Neural cell (in vitro differentiated cells): ENCODE data around the gene FGGY. TPM values are rescaled to one million over a fixed set of nuclear protein-coding genes. Genes with fewer than 3 reads are reported as not detected.

ENCODE experiments used
- H2AFZ ChIP-seq: fragments of 200-600, 300-800 bp; sonication (generic), shearing (Covaris generic); 2 replicates; pipeline ENCODE4 v1.6.0; 2014; ENCODE audit warnings: low read depth, mild to moderate bottlenecking, antibody characterized with exemption, low read length, moderate library complexity
- H3F3A ChIP-seq: fragments of 200-600 bp; shearing (Covaris generic); 2 replicates; pipeline ENCODE4 v1.6.1; 2016; ENCODE audit warnings: mild to moderate bottlenecking, moderate library complexity, mixed read lengths, antibody characterized with exemption, low read length; ENCODE audit not compliant: insufficient read depth, poor library complexity, severe bottlenecking
- H3K27ac ChIP-seq: fragments of 200-600, 300-800 bp; sonication (generic), shearing (Covaris generic); 2 replicates; pipeline ENCODE4 v1.5.1; 2014; ENCODE audit warnings: mild to moderate bottlenecking, low read length, moderate library complexity
- H3K27me3 ChIP-seq: fragments of 300-800, 200-600 bp; sonication (generic), shearing (Covaris generic); 2 replicates; pipeline ENCODE4 v1.6.0; 2014; ENCODE audit warnings: mild to moderate bottlenecking, low read depth, low read length, moderate library complexity; ENCODE audit not compliant: insufficient read depth
- H3K36me3 ChIP-seq: fragments of 300-800, 200-600 bp; sonication (generic), shearing (Covaris generic); 2 replicates; pipeline ENCODE4 v1.5.1; 2014; ENCODE audit warnings: mild to moderate bottlenecking, antibody characterized with exemption, low read length, moderate library complexity; ENCODE audit not compliant: insufficient read depth
- H3K4me2 ChIP-seq: fragments of 300-800, 200-600 bp; sonication (generic), shearing (Covaris generic); 2 replicates; pipeline ENCODE4 v1.6.0; 2014; ENCODE audit warnings: mild to moderate bottlenecking, low read length
- H3K4me3 ChIP-seq: fragments of 300-800, 200-600 bp; sonication (generic), shearing (Covaris generic); 2 replicates; pipeline ENCODE4 v1.5.1; 2014; ENCODE audit warnings: mild to moderate bottlenecking, low read length, moderate library complexity
- H3K79me2 ChIP-seq: fragments of 200-600 bp; shearing (Covaris generic); replicated peaks from 2 replicates; pipeline ENCODE4 v1.6.0; 2014; ENCODE audit warnings: mild to moderate bottlenecking, low read length, moderate library complexity; ENCODE audit not compliant: insufficient read depth
- H3K9ac ChIP-seq: fragments of 300-800, 200-600 bp; sonication (generic), shearing (Covaris generic); 2 replicates; pipeline ENCODE4 v1.6.1; 2016; ENCODE audit warnings: mild to moderate bottlenecking, low read length, mixed read lengths
- H3K9me2 ChIP-seq: fragments of 200-600 bp; shearing (Covaris generic); 2 replicates; pipeline ENCODE4 v1.6.1; 2016; ENCODE audit warnings: mild to moderate bottlenecking, low read length, mixed read lengths; ENCODE audit not compliant: insufficient read depth
- H3K9me3 ChIP-seq: fragments of 200-600, 300-800 bp; sonication (generic), shearing (Covaris generic); 2 replicates; pipeline ENCODE4 v1.6.1; 2016; ENCODE audit warnings: mild to moderate bottlenecking, mixed run types, low read length, moderate library complexity, mixed read lengths
- H4K20me1 ChIP-seq: fragments of 200-600 bp; shearing (Covaris generic); 2 replicates; pipeline ENCODE4 v1.6.1; 2016; ENCODE audit warnings: mild to moderate bottlenecking, mixed run types; ENCODE audit not compliant: insufficient read depth
- CTCF ChIP-seq: fragments of 450-650 bp; IDR thresholded peaks from 2 replicates; pipeline ENCODE4 v1.5.1; 2014; ENCODE audit warnings: antibody characterized with exemption, mild to moderate bottlenecking, moderate library complexity; ENCODE audit not compliant: poor library complexity, severe bottlenecking
- EP300 ChIP-seq: fragments of 450-650 bp; conservative IDR thresholded peaks from 2 replicates; pipeline ENCODE4 v1.6.1; 2014; ENCODE audit warnings: antibody characterized with exemption, mild to moderate bottlenecking, moderate library complexity; ENCODE audit not compliant: poor library complexity, severe bottlenecking
- EZH2 ChIP-seq: fragments of 200-600, 300-800 bp; shearing (Covaris generic), sonication (generic); IDR thresholded peaks from 2 replicates; pipeline ENCODE4 v1.6.1; 2014; ENCODE audit warnings: antibody characterized with exemption, low read length, borderline replicate concordance, mild to moderate bottlenecking; ENCODE audit not compliant: insufficient read depth, poor library complexity, severe bottlenecking
- MXI1 ChIP-seq: fragments of 450-650 bp; conservative IDR thresholded peaks from 2 replicates; pipeline ENCODE4 v1.6.1; 2014; ENCODE audit warnings: antibody characterized with exemption, mild to moderate bottlenecking; ENCODE audit not compliant: poor library complexity, severe bottlenecking
- POLR2AphosphoS5 ChIP-seq: IDR thresholded peaks from 2 replicates; pipeline ENCODE4 v1.6.1; 2012
- RAD21 ChIP-seq: fragments of 450-650 bp; conservative IDR thresholded peaks from 2 replicates; pipeline ENCODE4 v1.6.1; 2014; ENCODE audit warnings: antibody characterized with exemption, mild to moderate bottlenecking, moderate library complexity
- REST ChIP-seq: IDR thresholded peaks from 2 replicates; pipeline ENCODE4 v1.6.1; 2012; ENCODE audit warnings: borderline replicate concordance
- SMC3 ChIP-seq: fragments of 450-650 bp; conservative IDR thresholded peaks from 2 replicates; pipeline ENCODE4 v1.6.1; 2014; ENCODE audit warnings: antibody characterized with exemption, mild to moderate bottlenecking, moderate library complexity; ENCODE audit not compliant: poor library complexity
- TAF1 ChIP-seq: IDR thresholded peaks from 2 replicates; pipeline ENCODE4 v1.6.1; 2012; ENCODE audit warnings: low read depth
- polyA plus RNA-seq: library from polyadenylated mRNA; depleted of rRNA; stranded (reverse); fragments of >200 nt; gene quantifications from 2 replicates; pipeline ENCODE4 v1.2.3, GENCODE V29; 2014

Gene FGGY
- polyA plus RNA-seq, 1 donor from 2014 or later = 7.4 TPM

- H3K79me2 ChIP-seq = no peaks in the 10 kb centered on the region
- no peaks in the 10 kb centered on the region for H3F3A ChIP-seq
- no peaks in the 10 kb centered on the region for H3K9me3 ChIP-seq
- H3K9me2 ChIP-seq = no peaks in the 10 kb centered on the region
- no peaks in the 10 kb centered on the region for H3K27me3 ChIP-seq
- no peaks in the 10 kb centered on the region for H4K20me1 ChIP-seq
- H3K27ac ChIP-seq = no peak overlapping the region
- H3K4me3 ChIP-seq = no peak overlapping the region
- TF ChIP-seq CTCF (no peak), SMC3 (no peak), MXI1 (no peak), EZH2 (no peak), REST (no peak), TAF1 (no peak), RAD21 (no peak), EP300 (no peak), POLR2AphosphoS5 (no peak)
- no peaks in the 10 kb centered on the region for H3K36me3 ChIP-seq
- H2AFZ ChIP-seq = no peak overlapping the region
- no peak overlapping the region for H3K9ac ChIP-seq
- H3K4me2 ChIP-seq = no peak overlapping the region
Observed at GRCh38 chr1:59354709-59355337, 57.9 kb downstream of the FGGY start.

GRCh38 chr1:59355361-59355760 is 58.5 kb downstream of the FGGY start:
- no peaks in the 10 kb centered on the region for H4K20me1 ChIP-seq
- no peaks in the 10 kb centered on the region for H3K79me2 ChIP-seq
- H3K4me3 ChIP-seq = no peak overlapping the region
- no peak overlapping the region for H3K4me2 ChIP-seq
- H3F3A ChIP-seq = no peaks in the 10 kb centered on the region
- H3K9me3 ChIP-seq = no peaks in the 10 kb centered on the region
- no peak overlapping the region for H3K9ac ChIP-seq
- no peaks in the 10 kb centered on the region for H3K36me3 ChIP-seq
- no peak overlapping the region for H2AFZ ChIP-seq
- H3K9me2 ChIP-seq = no peaks in the 10 kb centered on the region
- H3K27me3 ChIP-seq = no peaks in the 10 kb centered on the region
- H3K27ac ChIP-seq = no peak overlapping the region
- TF ChIP-seq TAF1 = no peak
- TF ChIP-seq CTCF = no peak
- no peak for TF ChIP-seq RAD21
